Activated gamma-delta T cell treated with anti-CD3 and anti-CD28 coated beads, Interleukin-2, amount 50 U/mL, for 16 hours (primary cell): ENCODE results near the gene ATF7IP.

Experiments
- DNase-seq: peaks from one replicate; pipeline ENCODE4 v3.0.0-alpha.2; 2020; ENCODE audit warnings: low read depth

The ATF7IP gene

GRCh38 chr12:14505626-14506596, 140.4 kb downstream of the ATF7IP start:
- DNase-seq = no peak

- no peak for DNase-seq
These were observed 145.1 kb downstream of the ATF7IP start for GRCh38 chr12:14510574-14510973.

GRCh38 chr12:14514154-14514842, 148.8 kb downstream of the ATF7IP start:
- no peak for DNase-seq

- DNase-seq = no peak
These were observed 149.5 kb downstream of the ATF7IP start for GRCh38 chr12:14514946-14515345.

- no peak for DNase-seq
These were observed 156.3 kb downstream of the ATF7IP start for GRCh38 chr12:14521822-14522221.

- no peak for DNase-seq
These were observed 160.5 kb downstream of the ATF7IP start for GRCh38 chr12:14525964-14526363.

- DNase-seq = no peak
These were observed 166.7 kb downstream of the ATF7IP start for GRCh38 chr12:14532152-14532551.

- DNase-seq = no peak
These were observed 171.6 kb downstream of the ATF7IP start for GRCh38 chr12:14537088-14537487.

GRCh38 chr12:14540801-14541462, 175.4 kb downstream of the ATF7IP start:
- DNase-seq = no peak

GRCh38 chr12:14545144-14546124, 180.0 kb downstream of the ATF7IP start:
- no peak for DNase-seq

- DNase-seq = no peak
These were observed 182.1 kb downstream of the ATF7IP start for GRCh38 chr12:14547571-14547970.

- no peak for DNase-seq
These were observed 183.1 kb downstream of the ATF7IP start for GRCh38 chr12:14548609-14549008.
